ENCODE measurements around the gene GRIK5. TPM values are rescaled to one million over a fixed set of nuclear protein-coding genes. Genes with fewer than 3 reads are reported as not detected.
"Not testable (repeated sequence)": the region's sequence is repeated elsewhere in the genome, so short reads cannot be mapped to it uniquely, and the experiment has no call there.

The GRIK5 gene
- total RNA-seq, 1 donor from 2014 or later = 5.7 TPM

- DNase-seq (ENCODE audit: low read depth, low spot score) = no peak
Observed at GRCh38 chr19:42018503-42019193, 51.4 kb downstream of the GRIK5 start.

GRCh38 chr19:42017040-42017439 lies 53.0 kb downstream of the GRIK5 start:
- DNase-seq (ENCODE audit: low read depth, low spot score) = no peak

GRCh38 chr19:42012747-42013146 lies 57.3 kb downstream of the GRIK5 start:
- DNase-seq (ENCODE audit: low read depth, low spot score) = not testable (repeated sequence)

- DNase-seq (ENCODE audit: low read depth, low spot score) = no peak
Observed at GRCh38 chr19:42010245-42011126, 59.5 kb downstream of the GRIK5 start.

- no peak for DNase-seq (ENCODE audit: low read depth, low spot score)
Observed at GRCh38 chr19:42006569-42006968, 63.4 kb downstream of the GRIK5 start.

GRCh38 chr19:42005504-42005903 lies 64.5 kb downstream of the GRIK5 start:
- no peak for DNase-seq (ENCODE audit: low read depth, low spot score)

GRCh38 chr19:42003506-42004294 lies 66.3 kb downstream of the GRIK5 start:
- DNase-seq (ENCODE audit: low read depth, low spot score) = no peak

- no peak for DNase-seq (ENCODE audit: low read depth, low spot score)
Observed at GRCh38 chr19:41999878-42000208, 70.2 kb downstream of the GRIK5 start.

- DNase-seq (ENCODE audit: low read depth, low spot score) = no peak
Observed at GRCh38 chr19:41999071-41999877, 70.7 kb downstream of the GRIK5 start.

GRCh38 chr19:41998246-41999020 lies 71.6 kb downstream of the GRIK5 start:
- no peak for DNase-seq (ENCODE audit: low read depth, low spot score)

- no peak for DNase-seq (ENCODE audit: low read depth, low spot score)
Observed at GRCh38 chr19:41997851-41998229, 72.2 kb downstream of the GRIK5 start.

GRCh38 chr19:41997121-41997850 lies 72.7 kb downstream of the GRIK5 start:
- DNase-seq (ENCODE audit: low read depth, low spot score) = no peak

GRCh38 chr19:41995959-41996797 lies 73.8 kb downstream of the GRIK5 start:
- DNase-seq (ENCODE audit: low read depth, low spot score) = no peak

GRCh38 chr19:41994994-41995958 lies 74.7 kb downstream of the GRIK5 start:
- no peak for DNase-seq (ENCODE audit: low read depth, low spot score)

GRCh38 chr19:41994521-41994971 lies 75.5 kb downstream of the GRIK5 start:
- no peak for DNase-seq (ENCODE audit: low read depth, low spot score)

- no peak for DNase-seq (ENCODE audit: low read depth, low spot score)
Observed at GRCh38 chr19:41993612-41994483, 76.2 kb downstream of the GRIK5 start, which contains the start of gene ATP1A3. Gene ATP1A3, minus strand, starts transcription at chr19:41994230. Its CDS starts 154 bp downstream, at chr19:41994076.

Measured in pulmonary artery endothelial cell (primary cell).